AG04450 (cell line): ENCODE data around the gene TMEM258. TPM values are rescaled to one million over a fixed set of nuclear protein-coding genes. Genes with fewer than 3 reads are reported as not detected.

Experiments used
- CTCF ChIA-PET: fragments of 300-600, 350-600 bp; formaldehyde crosslinking; extraction: SDS; loops from one replicate; lab custom pipeline; 2022; ENCODE audit warnings: antibody characterized with exemption, inconsistent platforms; lab: Charles Lee
- POLR2A ChIA-PET: fragments of 350-600 bp; formaldehyde crosslinking; extraction: SDS; loops from one replicate; lab custom pipeline; 2021; ENCODE audit warnings: antibody characterized with exemption, inconsistent platforms; lab: Yijun Ruan, JAX
- DNase-seq: peaks from one replicate; pipeline ENCODE4 v3.0.0-alpha.2; 2011; ENCODE audit warnings: low read depth, low spot score
- H3K27ac ChIP-seq: one replicate; pipeline ENCODE4 v1.5.1; 2012; ENCODE audit warnings: low read depth, low read length, control low read depth
- H3K27me3 ChIP-seq: one replicate; pipeline ENCODE4 v1.6.0; 2012; ENCODE audit warnings: low read length; ENCODE audit not compliant: control insufficient read depth, insufficient read depth
- H3K4me3 ChIP-seq: 2 replicates; pipeline ENCODE4 v1.5.1; 2011; ENCODE audit warnings: mild to moderate bottlenecking, low read depth, low read length, control low read depth
- H3K9me3 ChIP-seq: 2 replicates; pipeline ENCODE4 v1.5.1; 2012; ENCODE audit warnings: low read length; ENCODE audit not compliant: control insufficient read depth, insufficient read depth
- polyA plus RNA-seq: library from polyadenylated mRNA; depleted of rRNA; stranded (reverse); fragments of >200 nt; gene quantifications from 2 replicates; pipeline ENCODE4 v1.2.3, GENCODE V29; 2011
- TF ChIP-seq, protein P1 (sequence below): IDR thresholded peaks from 2 replicates; pipeline ENCODE4 v1.5.1; 2011; ENCODE audit warnings: low read depth, low read length, control low read depth, inconsistent platforms

Gene TMEM258
- polyA plus RNA-seq, 1 experiment: 300 TPM

DNA sequence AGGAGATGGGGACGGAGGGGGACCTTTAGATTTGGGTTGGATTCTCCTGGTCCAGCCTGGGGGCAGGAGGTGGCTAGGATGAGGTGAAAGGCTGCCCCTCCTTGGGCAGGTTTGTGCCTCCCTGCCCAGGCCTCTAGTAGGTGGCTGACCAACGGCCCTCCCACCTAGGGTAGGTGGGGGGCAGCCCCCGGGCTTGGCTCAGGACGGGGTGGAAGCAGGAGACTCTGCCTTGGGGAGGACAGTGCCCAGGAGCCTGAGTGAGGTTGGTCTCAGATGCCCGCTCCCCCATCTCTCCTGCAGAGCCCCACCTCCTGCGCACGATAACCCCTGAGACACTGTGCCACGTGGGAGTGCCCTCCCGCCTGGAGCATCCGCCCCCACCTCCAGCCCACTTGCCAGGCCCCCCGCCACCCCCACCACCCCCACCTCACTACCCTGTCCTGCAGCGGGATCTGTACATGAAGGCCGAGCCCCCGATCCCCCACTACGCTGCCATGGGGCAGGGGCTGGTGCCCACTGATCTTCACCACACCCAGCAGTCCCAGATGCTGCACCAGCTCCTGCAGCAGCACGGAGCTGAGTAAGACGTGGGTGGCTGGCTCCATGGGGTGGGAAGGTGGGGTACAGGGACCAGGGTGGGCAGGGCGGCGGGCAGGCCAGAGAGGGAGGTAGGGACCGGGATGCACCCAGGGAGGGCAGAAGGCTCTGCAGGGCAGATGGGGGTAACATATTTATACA is 22.3 kb downstream of the TMEM258 start:
- no peaks in the 10 kb centered on the region for H3K27me3 ChIP-seq
- POLR2A ChIA-PET: no interaction called here
- CTCF ChIA-PET: interaction anchor here (0.6 kb wide), 1 partner anchor 17 kb away, joined by 3 read pairs; the partner anchor contains the start of gene MYRF
- no peak overlapping the region for H3K4me3 ChIP-seq
- DNase-seq: no peak
- H3K27ac ChIP-seq: no peak overlapping the region
- TF ChIP-seq, protein P1, sequence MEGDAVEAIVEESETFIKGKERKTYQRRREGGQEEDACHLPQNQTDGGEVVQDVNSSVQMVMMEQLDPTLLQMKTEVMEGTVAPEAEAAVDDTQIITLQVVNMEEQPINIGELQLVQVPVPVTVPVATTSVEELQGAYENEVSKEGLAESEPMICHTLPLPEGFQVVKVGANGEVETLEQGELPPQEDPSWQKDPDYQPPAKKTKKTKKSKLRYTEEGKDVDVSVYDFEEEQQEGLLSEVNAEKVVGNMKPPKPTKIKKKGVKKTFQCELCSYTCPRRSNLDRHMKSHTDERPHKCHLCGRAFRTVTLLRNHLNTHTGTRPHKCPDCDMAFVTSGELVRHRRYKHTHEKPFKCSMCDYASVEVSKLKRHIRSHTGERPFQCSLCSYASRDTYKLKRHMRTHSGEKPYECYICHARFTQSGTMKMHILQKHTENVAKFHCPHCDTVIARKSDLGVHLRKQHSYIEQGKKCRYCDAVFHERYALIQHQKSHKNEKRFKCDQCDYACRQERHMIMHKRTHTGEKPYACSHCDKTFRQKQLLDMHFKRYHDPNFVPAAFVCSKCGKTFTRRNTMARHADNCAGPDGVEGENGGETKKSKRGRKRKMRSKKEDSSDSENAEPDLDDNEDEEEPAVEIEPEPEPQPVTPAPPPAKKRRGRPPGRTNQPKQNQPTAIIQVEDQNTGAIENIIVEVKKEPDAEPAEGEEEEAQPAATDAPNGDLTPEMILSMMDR: no peak
- H3K9me3 ChIP-seq: no peaks in the 10 kb centered on the region

DNA sequence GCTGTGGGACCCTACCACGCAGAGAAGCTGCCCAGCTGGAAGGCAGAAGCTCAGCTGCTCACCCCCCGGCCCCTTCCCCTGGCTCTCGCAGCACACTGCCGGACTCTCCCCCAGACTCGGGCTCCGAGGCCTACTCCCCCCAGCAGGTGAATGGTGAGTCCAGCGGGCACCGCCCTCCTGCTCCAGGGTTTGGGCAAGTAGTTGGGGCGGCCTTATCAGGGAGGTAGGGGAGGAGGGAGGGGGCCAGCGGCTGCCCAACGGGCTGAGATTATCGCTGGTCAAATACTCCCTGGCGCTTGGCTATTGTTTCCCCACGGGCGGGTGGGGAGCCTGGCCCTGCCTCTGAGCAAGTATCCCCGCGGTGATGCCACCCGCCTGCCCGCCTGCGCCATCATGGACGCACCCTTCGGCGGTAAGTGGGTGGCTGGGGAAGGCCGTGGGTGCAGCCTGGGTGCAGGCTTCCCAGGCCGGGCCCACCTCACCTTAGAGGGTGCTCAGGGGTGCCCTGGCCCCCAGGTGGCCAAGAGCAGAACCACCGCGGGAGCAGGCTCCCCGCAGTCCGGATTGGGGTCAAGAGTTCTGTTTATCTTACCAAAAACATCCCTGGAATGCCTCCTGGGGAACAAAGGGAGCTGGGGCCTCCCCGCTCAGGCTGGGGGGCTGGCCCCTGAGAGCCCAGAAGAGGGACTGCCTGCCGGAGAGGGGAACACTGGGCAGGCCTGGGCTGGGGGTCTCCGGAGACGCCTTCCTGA is 23.1 kb downstream of the TMEM258 start:
- H3K27me3 ChIP-seq: no peaks in the 10 kb centered on the region
- H3K4me3 ChIP-seq: no peak overlapping the region
- no peaks in the 10 kb centered on the region; the same call in 1 of the 2 replicates for H3K9me3 ChIP-seq
- POLR2A ChIA-PET: no interaction called here
- DNase-seq: peak; percentile 16
- peak overlapping the region; percentile 11 for H3K27ac ChIP-seq
- CTCF ChIA-PET: interaction anchor here (0.6 to 0.9 kb wide), 2 partner anchors 17 to 22 kb away, joined by 3 read pairs; partner anchors contain the start of gene MYRF
- TF ChIP-seq, protein P1: peak; percentile 61

DNA sequence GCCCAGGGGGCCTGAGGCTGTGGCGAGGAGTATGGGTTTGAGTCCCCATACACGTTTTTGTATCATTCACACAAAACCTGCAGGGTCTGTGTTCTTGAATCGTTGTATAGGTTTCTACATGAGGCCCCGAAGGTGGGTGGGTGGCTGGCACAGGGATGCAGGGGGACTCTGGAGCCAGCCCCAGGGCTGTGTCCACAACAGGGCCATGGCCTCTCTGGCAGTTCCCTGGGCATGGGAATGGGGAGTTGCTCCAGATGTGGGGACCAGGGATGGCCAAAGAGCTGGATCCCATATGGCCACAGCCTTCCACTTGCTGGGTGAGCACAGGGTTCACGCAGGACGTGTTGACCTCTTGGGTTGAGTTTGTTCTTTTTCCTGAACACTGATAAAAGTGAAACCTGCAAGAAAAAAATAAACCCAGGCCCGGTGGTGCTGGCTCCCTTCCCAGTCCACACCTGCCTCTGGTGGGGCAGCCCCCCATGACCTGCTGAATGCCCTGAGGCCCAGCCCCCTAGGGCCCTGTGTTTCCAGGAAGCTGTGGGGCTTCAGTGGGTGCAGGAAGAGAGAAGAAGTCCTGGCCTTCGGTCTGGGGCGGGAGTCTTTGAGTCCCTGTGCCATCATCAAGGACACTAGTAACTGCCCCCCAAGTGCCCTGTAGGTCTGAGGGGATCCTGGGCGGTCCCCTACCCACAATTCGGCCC is 23.9 kb downstream of the TMEM258 start:
- TF ChIP-seq, protein P1: no peak
- no peak overlapping the region for H3K27ac ChIP-seq
- DNase-seq: no peak
- ChIA-PET CTCF (interaction anchor here (0.9 kb wide), 1 partner anchor 21 kb away, joined by 3 read pairs; no protein-coding TSS in a partner anchor), POLR2A (interaction anchor here (0.7 kb wide), 1 partner anchor 60 kb away, joined by 12 read pairs; the partner anchor contains the start of gene FADS2)
- H3K27me3 ChIP-seq: no peaks in the 10 kb centered on the region
- no peak overlapping the region for H3K4me3 ChIP-seq
- H3K9me3 ChIP-seq: no peaks in the 10 kb centered on the region; the same call in 1 of the 2 replicates

DNA sequence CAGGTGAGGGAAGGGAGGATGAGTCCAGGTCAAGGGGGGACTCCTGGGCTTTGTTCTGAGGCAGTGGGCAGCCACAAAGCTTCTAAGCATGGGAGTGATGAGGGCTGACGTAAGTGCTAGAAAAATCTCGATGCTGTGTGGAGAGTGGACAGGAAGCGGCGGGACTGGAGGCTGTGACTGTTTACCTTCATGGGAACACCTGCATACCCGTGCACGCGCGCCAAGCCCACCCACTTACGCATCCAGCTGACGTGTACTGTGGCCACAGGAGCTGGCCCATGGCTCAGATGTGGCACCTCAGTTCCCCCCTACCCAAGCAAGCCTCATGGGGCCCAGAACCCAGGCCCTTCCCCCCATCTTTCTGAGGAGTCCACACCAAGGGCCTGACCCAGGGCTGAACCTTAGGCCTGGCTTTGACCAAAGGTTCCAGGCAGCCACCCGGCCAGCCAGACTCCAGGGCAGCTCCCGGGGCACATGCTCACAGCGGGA is 26.0 kb downstream of the TMEM258 start:
- Histone ChIP-seq H3K9me3 (no peaks in the 10 kb centered on the region; the same call in 1 of the 2 replicates), H3K27me3 (no peaks in the 10 kb centered on the region), H3K4me3 (no peak overlapping the region), H3K27ac (peak overlapping the region; percentile 83)
- TF ChIP-seq, protein P1: no peak
- ChIA-PET CTCF (interaction anchor here (1.2 to 1.5 kb wide), 2 partner anchors 13 to 19 kb away, joined by 3 to 7 read pairs; no protein-coding TSS in a partner anchor), POLR2A (interaction anchor here (0.7 kb wide), 1 partner anchor 34 kb away, joined by 3 read pairs; no protein-coding TSS in a partner anchor)
- DNase-seq: peak; percentile 69
